ENCODE measurements around the gene TMEM198.

The TMEM198 gene, protein sequence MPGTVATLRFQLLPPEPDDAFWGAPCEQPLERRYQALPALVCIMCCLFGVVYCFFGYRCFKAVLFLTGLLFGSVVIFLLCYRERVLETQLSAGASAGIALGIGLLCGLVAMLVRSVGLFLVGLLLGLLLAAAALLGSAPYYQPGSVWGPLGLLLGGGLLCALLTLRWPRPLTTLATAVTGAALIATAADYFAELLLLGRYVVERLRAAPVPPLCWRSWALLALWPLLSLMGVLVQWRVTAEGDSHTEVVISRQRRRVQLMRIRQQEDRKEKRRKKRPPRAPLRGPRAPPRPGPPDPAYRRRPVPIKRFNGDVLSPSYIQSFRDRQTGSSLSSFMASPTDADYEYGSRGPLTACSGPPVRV

GRCh38 chr2:219543596-219544358, at the start of gene TMEM198, which contains the start of gene CHPF:
Gene TMEM198, plus strand, starts transcription at chr2:219544028. Its CDS starts 700 bp downstream, at chr2:219544728.
Gene CHPF, minus strand, starts transcription at chr2:219543809. Its CDS starts 271 bp downstream, at chr2:219543538.
- Histone ChIP-seq H3K27ac (ENCODE audit: low read length) (peak within 1 kb of the TSS; percentile 74), H3K27me3 (ENCODE audit: low read depth, low read length) (no peaks in the 10 kb centered on the region), H3K36me3 (ENCODE audit: control insufficient read depth in 1 of 2, insufficient read depth in 2 of 2, low read length in 2 of 2) (peaks cover 9 to 10% of the 10 kb centered on the region in 2 donors), H3K4me3 (ENCODE audit: low read depth in 1 of 2, low read length in 2 of 2) (peak within 1 kb of the TSS; percentile 60 to 78), H3K4me1 (ENCODE audit: control insufficient read depth in 1 of 2, insufficient read depth in 2 of 2, low read length in 2 of 2) (peaks cover 0 to 25% of the 10 kb centered on the region in 2 donors), H3K9me3 (ENCODE audit: control insufficient read depth in 1 of 2, low read length in 2 of 2) (no peaks in the 10 kb centered on the region)

DNA sequence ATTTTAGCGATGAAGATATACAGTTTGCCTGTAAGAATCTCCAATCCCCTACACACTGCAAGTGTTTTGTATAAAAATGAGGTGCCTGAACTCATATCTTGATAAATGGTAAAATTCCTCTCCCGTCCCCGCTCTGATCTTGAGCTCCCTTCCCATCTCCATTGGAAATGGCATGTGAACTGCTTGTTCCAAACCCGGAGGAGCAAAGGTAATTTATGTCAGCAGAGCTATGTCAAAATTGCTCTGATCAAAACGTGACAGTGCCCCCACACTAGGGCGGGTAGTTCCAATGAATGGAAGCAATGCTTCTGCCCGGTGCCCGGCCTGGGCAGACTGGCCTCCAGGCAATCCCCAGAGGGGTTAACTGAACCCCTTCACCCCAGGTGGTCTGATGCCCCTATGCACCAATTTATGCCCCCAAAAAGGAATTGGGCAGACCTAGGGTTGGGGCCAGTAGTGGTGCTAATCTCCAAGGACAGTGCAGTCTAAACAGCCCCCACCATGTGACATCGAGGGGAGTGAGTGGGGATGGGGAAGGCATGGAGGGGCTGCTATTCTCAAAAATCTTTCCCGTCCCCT, 48.8 kb upstream of the TMEM198 start:
- Histone ChIP-seq H3K9me3 (ENCODE audit: control insufficient read depth in 1 of 2, low read length in 2 of 2) (no peaks in the 10 kb centered on the region), H3K36me3 (ENCODE audit: control insufficient read depth in 1 of 2, insufficient read depth in 2 of 2, low read length in 2 of 2) (peaks cover 0 to 19% of the 10 kb centered on the region in 2 donors), H3K27me3 (ENCODE audit: low read depth, low read length) (peaks cover 25% of the 10 kb centered on the region), H3K4me3 (ENCODE audit: low read depth in 1 of 2, low read length in 2 of 2) (no peak overlapping the region), H3K4me1 (ENCODE audit: control insufficient read depth in 1 of 2, insufficient read depth in 2 of 2, low read length in 2 of 2) (peaks cover 11 to 34% of the 10 kb centered on the region in 2 donors), H3K27ac (ENCODE audit: low read length) (no peak overlapping the region)

GRCh38 chr2:219495531-219496122, 48.2 kb upstream of the TMEM198 start:
- Histone ChIP-seq H3K27me3 (ENCODE audit: low read depth, low read length) (peaks cover 25% of the 10 kb centered on the region), H3K4me3 (ENCODE audit: low read depth in 1 of 2, low read length in 2 of 2) (no peak overlapping the region), H3K4me1 (ENCODE audit: control insufficient read depth in 1 of 2, insufficient read depth in 2 of 2, low read length in 2 of 2) (peaks cover 11 to 35% of the 10 kb centered on the region in 2 donors), H3K27ac (ENCODE audit: low read length) (no peak overlapping the region), H3K36me3 (ENCODE audit: control insufficient read depth in 1 of 2, insufficient read depth in 2 of 2, low read length in 2 of 2) (peaks cover 0 to 15% of the 10 kb centered on the region in 2 donors), H3K9me3 (ENCODE audit: control insufficient read depth in 1 of 2, low read length in 2 of 2) (no peaks in the 10 kb centered on the region)

GRCh38 chr2:219496247-219496824, 47.5 kb upstream of the TMEM198 start:
- Histone ChIP-seq H3K4me1 (ENCODE audit: control insufficient read depth in 1 of 2, insufficient read depth in 2 of 2, low read length in 2 of 2) (peaks cover 11 to 35% of the 10 kb centered on the region in 2 donors), H3K27ac (ENCODE audit: low read length) (no peak overlapping the region), H3K27me3 (ENCODE audit: low read depth, low read length) (peaks cover 25% of the 10 kb centered on the region), H3K4me3 (ENCODE audit: low read depth in 1 of 2, low read length in 2 of 2) (peak overlapping the region in 1 of 2 donors; percentile 81), H3K36me3 (ENCODE audit: control insufficient read depth in 1 of 2, insufficient read depth in 2 of 2, low read length in 2 of 2) (peaks cover 0 to 15% of the 10 kb centered on the region in 2 donors), H3K9me3 (ENCODE audit: control insufficient read depth in 1 of 2, low read length in 2 of 2) (no peaks in the 10 kb centered on the region)

DNA sequence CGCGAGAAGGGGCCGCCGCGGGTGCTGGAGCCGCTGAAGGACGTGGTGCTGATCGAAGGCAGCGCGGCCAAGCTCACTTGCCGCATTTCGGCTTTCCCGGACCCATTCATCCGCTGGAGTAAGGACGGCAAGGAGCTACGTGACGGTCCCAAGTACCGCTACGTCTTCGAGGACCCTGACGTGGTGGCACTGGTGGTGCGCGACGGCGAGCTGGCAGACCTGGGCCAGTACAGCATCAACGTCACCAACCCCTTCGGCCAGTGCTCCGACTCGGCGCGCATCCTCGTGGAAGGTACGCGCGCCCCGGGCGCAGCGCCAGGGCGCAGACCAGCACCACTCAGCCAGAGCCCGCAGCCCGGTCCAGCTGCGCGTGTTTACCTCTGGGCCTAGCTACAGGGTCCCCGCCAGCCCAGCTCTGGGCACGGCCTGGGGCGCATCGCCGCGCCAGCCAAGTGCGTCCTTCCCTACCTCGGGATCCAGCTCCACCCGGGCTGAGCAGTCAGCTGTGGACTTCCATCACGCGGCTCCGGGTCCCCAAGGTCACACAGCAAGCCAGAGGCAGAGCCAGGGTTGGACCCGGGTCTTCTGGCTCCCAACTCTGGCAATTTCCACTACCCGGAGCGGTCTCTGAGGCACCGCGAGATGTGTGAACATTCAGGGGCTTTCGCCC, 46.9 kb upstream of the TMEM198 start:
- peak overlapping the region; percentile 81 to 87 for H3K4me3 ChIP-seq (ENCODE audit: low read depth in 1 of 2, low read length in 2 of 2)
- H3K36me3 ChIP-seq (ENCODE audit: control insufficient read depth in 1 of 2, insufficient read depth in 2 of 2, low read length in 2 of 2): peaks cover 0 to 16% of the 10 kb centered on the region in 2 donors
- no peaks in the 10 kb centered on the region for H3K9me3 ChIP-seq (ENCODE audit: control insufficient read depth in 1 of 2, low read length in 2 of 2)
- H3K27me3 ChIP-seq (ENCODE audit: low read depth, low read length): peaks cover 25% of the 10 kb centered on the region
- no peak overlapping the region for H3K27ac ChIP-seq (ENCODE audit: low read length)
- peaks cover 11 to 35% of the 10 kb centered on the region in 2 donors for H3K4me1 ChIP-seq (ENCODE audit: control insufficient read depth in 1 of 2, insufficient read depth in 2 of 2, low read length in 2 of 2)

DNA sequence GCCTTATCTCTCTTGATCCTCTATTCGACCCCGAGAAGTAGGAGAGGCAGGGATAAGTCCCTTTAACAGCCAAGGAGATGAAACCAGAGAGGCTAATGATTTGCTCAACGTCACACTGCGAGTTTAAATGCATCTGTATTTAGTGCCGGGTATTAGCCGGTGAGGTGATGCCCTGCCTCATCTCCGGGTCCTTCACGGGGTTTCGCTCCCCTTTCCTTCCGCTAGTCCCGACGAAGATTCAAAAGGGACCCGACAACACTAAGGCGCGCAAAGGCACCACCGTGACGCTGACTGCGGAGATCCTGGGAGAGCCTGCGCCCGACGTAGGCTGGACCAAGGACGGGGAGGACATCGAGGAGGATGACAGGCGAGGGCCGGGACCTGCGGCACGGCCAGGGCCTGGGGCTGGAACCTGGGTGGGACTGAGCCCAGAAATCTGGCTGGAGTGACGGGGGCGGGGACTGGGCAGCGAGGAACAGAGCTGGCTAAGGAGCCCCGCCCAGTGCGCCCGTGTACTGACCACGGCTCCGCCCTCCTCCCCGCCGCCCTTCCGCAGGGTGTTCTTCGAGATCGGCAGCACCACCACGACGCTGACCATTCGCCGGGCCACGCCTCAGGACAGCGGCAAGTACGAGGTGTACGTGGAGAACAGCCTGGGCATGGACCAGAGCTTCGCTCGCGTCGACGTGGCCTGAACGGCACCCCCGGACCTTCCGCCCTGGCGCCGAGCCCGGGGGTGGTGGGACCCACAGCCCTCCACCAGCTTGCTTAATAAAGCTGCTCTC, 46.1 kb upstream of the TMEM198 start:
- Histone ChIP-seq H3K36me3 (ENCODE audit: control insufficient read depth in 1 of 2, insufficient read depth in 2 of 2, low read length in 2 of 2) (peaks cover 0 to 12% of the 10 kb centered on the region in 2 donors), H3K9me3 (ENCODE audit: control insufficient read depth in 1 of 2, low read length in 2 of 2) (no peaks in the 10 kb centered on the region), H3K27ac (ENCODE audit: low read length) (peak overlapping the region; percentile 88), H3K4me3 (ENCODE audit: low read depth in 1 of 2, low read length in 2 of 2) (peak overlapping the region; percentile 81 to 87), H3K27me3 (ENCODE audit: low read depth, low read length) (peaks cover 25% of the 10 kb centered on the region), H3K4me1 (ENCODE audit: control insufficient read depth in 1 of 2, insufficient read depth in 2 of 2, low read length in 2 of 2) (peaks cover 11 to 35% of the 10 kb centered on the region in 2 donors)

GRCh38 chr2:219498280-219499057, 45.4 kb upstream of the TMEM198 start, which contains the start of gene GMPPA:
Gene GMPPA, plus strand, starts transcription at chr2:219498891. Its CDS starts 1,085 bp downstream, at chr2:219499976.
- peaks cover 11 to 35% of the 10 kb centered on the region in 2 donors for H3K4me1 ChIP-seq (ENCODE audit: control insufficient read depth in 1 of 2, insufficient read depth in 2 of 2, low read length in 2 of 2)
- peaks cover 25% of the 10 kb centered on the region for H3K27me3 ChIP-seq (ENCODE audit: low read depth, low read length)
- peak within 1 kb of the TSS; percentile 81 to 87 for H3K4me3 ChIP-seq (ENCODE audit: low read depth in 1 of 2, low read length in 2 of 2)
- H3K27ac ChIP-seq (ENCODE audit: low read length): peak within 1 kb of the TSS; percentile 88
- no peaks in the 10 kb centered on the region for H3K9me3 ChIP-seq (ENCODE audit: control insufficient read depth in 1 of 2, low read length in 2 of 2)
- H3K36me3 ChIP-seq (ENCODE audit: control insufficient read depth in 1 of 2, insufficient read depth in 2 of 2, low read length in 2 of 2): peaks cover 2 to 12% of the 10 kb centered on the region in 2 donors

GRCh38 chr2:219499058-219499307, 44.8 kb upstream of the TMEM198 start:
- H3K27ac ChIP-seq (ENCODE audit: low read length): peak overlapping the region; percentile 88
- H3K4me1 ChIP-seq (ENCODE audit: control insufficient read depth in 1 of 2, insufficient read depth in 2 of 2, low read length in 2 of 2): peaks cover 11 to 35% of the 10 kb centered on the region in 2 donors
- H3K27me3 ChIP-seq (ENCODE audit: low read depth, low read length): peaks cover 25% of the 10 kb centered on the region
- H3K4me3 ChIP-seq (ENCODE audit: low read depth in 1 of 2, low read length in 2 of 2): peak overlapping the region; percentile 81 to 87
- H3K36me3 ChIP-seq (ENCODE audit: control insufficient read depth in 1 of 2, insufficient read depth in 2 of 2, low read length in 2 of 2): peaks cover 6 to 18% of the 10 kb centered on the region in 2 donors
- H3K9me3 ChIP-seq (ENCODE audit: control insufficient read depth in 1 of 2, low read length in 2 of 2): no peaks in the 10 kb centered on the region

DNA sequence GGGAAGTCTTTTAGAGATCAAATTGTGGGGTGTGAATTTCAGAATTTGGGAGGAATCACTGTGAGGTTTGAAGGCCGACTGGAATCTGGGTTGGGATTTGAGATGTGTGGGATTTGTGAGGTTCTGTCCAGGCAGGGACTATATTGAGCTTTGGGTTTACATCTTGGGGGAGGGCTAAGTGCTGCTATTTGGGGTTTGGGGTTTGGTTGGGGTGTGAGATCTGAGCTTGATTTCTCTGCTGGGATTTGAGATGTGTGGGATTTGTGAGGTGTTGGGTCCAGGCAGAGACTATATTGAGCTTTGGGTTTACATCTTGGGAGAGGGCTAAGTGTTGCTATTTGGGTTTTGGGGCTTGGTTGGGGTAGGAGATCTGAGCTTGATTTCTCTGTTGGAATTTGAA, 44.3 kb upstream of the TMEM198 start:
- H3K9me3 ChIP-seq (ENCODE audit: control insufficient read depth in 1 of 2, low read length in 2 of 2): no peaks in the 10 kb centered on the region
- H3K4me3 ChIP-seq (ENCODE audit: low read depth in 1 of 2, low read length in 2 of 2): peak overlapping the region; percentile 81 to 87
- H3K36me3 ChIP-seq (ENCODE audit: control insufficient read depth in 1 of 2, insufficient read depth in 2 of 2, low read length in 2 of 2): peaks cover 12 to 23% of the 10 kb centered on the region in 2 donors
- peaks cover 23% of the 10 kb centered on the region for H3K27me3 ChIP-seq (ENCODE audit: low read depth, low read length)
- H3K27ac ChIP-seq (ENCODE audit: low read length): peak overlapping the region; percentile 88
- peaks cover 11 to 35% of the 10 kb centered on the region in 2 donors for H3K4me1 ChIP-seq (ENCODE audit: control insufficient read depth in 1 of 2, insufficient read depth in 2 of 2, low read length in 2 of 2)
